Activated naive CD8-positive, alpha-beta T cell treated with anti-CD3 and anti-CD28 coated beads for 36 hours (primary cell): Measurements from ENCODE around the gene HDAC4. TPM values are rescaled to one million over a fixed set of nuclear protein-coding genes. Genes with fewer than 3 reads are reported as not detected.
A peak's percentile ranks its signal among the peaks of the same experiment; 100 is the strongest.
"Not testable (repeated sequence)": the region's sequence is repeated elsewhere in the genome, so short reads cannot be mapped to it uniquely, and the experiment has no call there.

ENCODE experiments used
- DNase-seq: peaks from one replicate; pipeline ENCODE4 v3.0.0; 2021
- H3K27ac Mint-ChIP-seq: one replicate; pipeline ENCODE4 v1.8.0; 2022; ENCODE audit warnings: mild to moderate bottlenecking, moderate library complexity, mixed read lengths
- H3K27me3 Mint-ChIP-seq: one replicate; pipeline ENCODE4 v1.8.0; 2022; ENCODE audit warnings: mild to moderate bottlenecking, mixed read lengths
- H3K36me3 Mint-ChIP-seq: one replicate; pipeline ENCODE4 v1.8.0; 2021; ENCODE audit warnings: mild to moderate bottlenecking, mixed read lengths
- H3K4me1 Mint-ChIP-seq: one replicate; pipeline ENCODE4 v1.8.0; 2021; ENCODE audit warnings: mixed read lengths
- H3K4me3 Mint-ChIP-seq: one replicate; pipeline ENCODE4 v1.8.0; 2022; ENCODE audit warnings: mild to moderate bottlenecking, moderate library complexity, mixed read lengths
- H3K9me3 Mint-ChIP-seq: one replicate; pipeline ENCODE4 v1.8.0; 2022; ENCODE audit warnings: mixed read lengths
- total RNA-seq, 2 experiments: library from RNA; stranded (reverse); gene quantifications; one replicate each; pipeline ENCODE4 v1.2.3, GENCODE V29; 2021

Gene HDAC4
- total RNA-seq, 2 experiments from 2014 or later: 19.1 to 20.2 TPM

GRCh38 chr2:239073270-239073669 lies 327.6 kb downstream of the HDAC4 start:
- no peaks in the 10 kb centered on the region for H3K4me1 Mint-ChIP-seq
- no peak for DNase-seq
- H3K36me3 Mint-ChIP-seq: peaks cover 9% of the 10 kb centered on the region
- no peak overlapping the region for H3K4me3 Mint-ChIP-seq
- no peaks in the 10 kb centered on the region for H3K9me3 Mint-ChIP-seq
- no peaks in the 10 kb centered on the region for H3K27me3 Mint-ChIP-seq
- no peak overlapping the region for H3K27ac Mint-ChIP-seq

- no peak for DNase-seq
- Mint-ChIP-seq H3K4me1 (no peaks in the 10 kb centered on the region), H3K27me3 (no peaks in the 10 kb centered on the region), H3K36me3 (peaks cover 9% of the 10 kb centered on the region), H3K27ac (no peak overlapping the region), H3K4me3 (no peak overlapping the region), H3K9me3 (no peaks in the 10 kb centered on the region)
Measured at GRCh38 chr2:239072786-239073185, 328.0 kb downstream of the HDAC4 start.

- no peak overlapping the region for H3K27ac Mint-ChIP-seq
- DNase-seq: no peak
- H3K4me3 Mint-ChIP-seq: no peak overlapping the region
- H3K27me3 Mint-ChIP-seq: no peaks in the 10 kb centered on the region
- H3K4me1 Mint-ChIP-seq: no peaks in the 10 kb centered on the region
- no peaks in the 10 kb centered on the region for H3K9me3 Mint-ChIP-seq
- peaks cover 9% of the 10 kb centered on the region for H3K36me3 Mint-ChIP-seq
Measured at GRCh38 chr2:239070466-239070865, 330.4 kb downstream of the HDAC4 start.

- not testable (repeated sequence) for DNase-seq, H3K4me1 Mint-ChIP-seq, H3K4me3 Mint-ChIP-seq, H3K9me3 Mint-ChIP-seq, H3K36me3 Mint-ChIP-seq, H3K27me3 Mint-ChIP-seq
- H3K27ac Mint-ChIP-seq: peak overlapping the region; percentile 14
Measured at GRCh38 chr2:239069362-239070333, 331.2 kb downstream of the HDAC4 start.

GRCh38 chr2:239068411-239068810 lies 332.4 kb downstream of the HDAC4 start:
- Mint-ChIP-seq H3K36me3 (peaks cover 9% of the 10 kb centered on the region), H3K4me3 (no peak overlapping the region), H3K4me1 (no peaks in the 10 kb centered on the region), H3K9me3 (no peaks in the 10 kb centered on the region), H3K27me3 (no peaks in the 10 kb centered on the region), H3K27ac (no peak overlapping the region)
- DNase-seq: no peak

GRCh38 chr2:239067196-239067865 lies 333.5 kb downstream of the HDAC4 start:
- Mint-ChIP-seq H3K36me3 (peaks cover 6% of the 10 kb centered on the region), H3K27ac (no peak overlapping the region), H3K4me1 (no peaks in the 10 kb centered on the region), H3K9me3 (no peaks in the 10 kb centered on the region), H3K4me3 (no peak overlapping the region), H3K27me3 (no peaks in the 10 kb centered on the region)
- DNase-seq: no peak

- Mint-ChIP-seq H3K27ac (no peak overlapping the region), H3K4me1 (no peaks in the 10 kb centered on the region), H3K9me3 (no peaks in the 10 kb centered on the region), H3K4me3 (no peak overlapping the region), H3K27me3 (no peaks in the 10 kb centered on the region), H3K36me3 (peaks cover under 1% of the 10 kb centered on the region)
- DNase-seq: no peak
Measured at GRCh38 chr2:239066597-239066996, 334.2 kb downstream of the HDAC4 start.

GRCh38 chr2:239065962-239066361 lies 334.9 kb downstream of the HDAC4 start:
- Mint-ChIP-seq H3K27ac (no peak overlapping the region), H3K36me3 (peaks cover 5% of the 10 kb centered on the region), H3K4me1 (no peaks in the 10 kb centered on the region), H3K4me3 (no peak overlapping the region), H3K9me3 (no peaks in the 10 kb centered on the region), H3K27me3 (no peaks in the 10 kb centered on the region)
- DNase-seq: no peak

GRCh38 chr2:239065537-239065936 lies 335.3 kb downstream of the HDAC4 start:
- DNase-seq: no peak
- no peaks in the 10 kb centered on the region for H3K4me1 Mint-ChIP-seq
- H3K36me3 Mint-ChIP-seq: peaks cover 5% of the 10 kb centered on the region
- H3K9me3 Mint-ChIP-seq: no peaks in the 10 kb centered on the region
- no peaks in the 10 kb centered on the region for H3K27me3 Mint-ChIP-seq
- H3K27ac Mint-ChIP-seq: no peak overlapping the region
- H3K4me3 Mint-ChIP-seq: no peak overlapping the region

GRCh38 chr2:239064891-239065290 lies 335.9 kb downstream of the HDAC4 start:
- no peak for DNase-seq
- H3K36me3 Mint-ChIP-seq: peaks cover 7% of the 10 kb centered on the region
- H3K27me3 Mint-ChIP-seq: no peaks in the 10 kb centered on the region
- no peak overlapping the region for H3K27ac Mint-ChIP-seq
- H3K4me1 Mint-ChIP-seq: no peaks in the 10 kb centered on the region
- no peak overlapping the region for H3K4me3 Mint-ChIP-seq
- H3K9me3 Mint-ChIP-seq: no peaks in the 10 kb centered on the region

- H3K9me3 Mint-ChIP-seq: no peaks in the 10 kb centered on the region
- no peaks in the 10 kb centered on the region for H3K4me1 Mint-ChIP-seq
- H3K27ac Mint-ChIP-seq: no peak overlapping the region
- DNase-seq: no peak
- no peak overlapping the region for H3K4me3 Mint-ChIP-seq
- H3K27me3 Mint-ChIP-seq: no peaks in the 10 kb centered on the region
- H3K36me3 Mint-ChIP-seq: peaks cover 7% of the 10 kb centered on the region
Measured at GRCh38 chr2:239064253-239064652, 336.6 kb downstream of the HDAC4 start.

GRCh38 chr2:239062743-239063142 lies 338.1 kb downstream of the HDAC4 start:
- Mint-ChIP-seq H3K27me3 (no peaks in the 10 kb centered on the region), H3K4me1 (no peaks in the 10 kb centered on the region), H3K9me3 (no peaks in the 10 kb centered on the region), H3K27ac (no peak overlapping the region), H3K36me3 (peaks cover 7% of the 10 kb centered on the region), H3K4me3 (no peak overlapping the region)
- no peak for DNase-seq

GRCh38 chr2:239061824-239062570 lies 338.8 kb downstream of the HDAC4 start:
- Mint-ChIP-seq H3K4me3 (no peak overlapping the region), H3K27me3 (no peaks in the 10 kb centered on the region), H3K27ac (no peak overlapping the region), H3K4me1 (no peaks in the 10 kb centered on the region), H3K36me3 (peaks cover 7% of the 10 kb centered on the region), H3K9me3 (no peaks in the 10 kb centered on the region)
- no peak for DNase-seq

- no peak overlapping the region for H3K27ac Mint-ChIP-seq
- peaks cover 7% of the 10 kb centered on the region for H3K36me3 Mint-ChIP-seq
- DNase-seq: no peak
- no peaks in the 10 kb centered on the region for H3K9me3 Mint-ChIP-seq
- H3K4me1 Mint-ChIP-seq: no peaks in the 10 kb centered on the region
- no peaks in the 10 kb centered on the region for H3K27me3 Mint-ChIP-seq
- no peak overlapping the region for H3K4me3 Mint-ChIP-seq
Measured at GRCh38 chr2:239061121-239061666, 339.6 kb downstream of the HDAC4 start.

GRCh38 chr2:239060676-239061075 lies 340.1 kb downstream of the HDAC4 start:
- no peak for DNase-seq
- Mint-ChIP-seq H3K9me3 (no peaks in the 10 kb centered on the region), H3K4me1 (no peaks in the 10 kb centered on the region), H3K27ac (no peak overlapping the region), H3K27me3 (no peaks in the 10 kb centered on the region), H3K36me3 (peaks cover 7% of the 10 kb centered on the region), H3K4me3 (no peak overlapping the region)
